GM12891 (cell line): ENCODE data around the gene CNGB1.

Source experiments
- PAX5 ChIP-seq: IDR thresholded peaks from 2 replicates; pipeline ENCODE4 v1.6.1; 2011; ENCODE audit warnings: low read length, moderate library complexity, mild to moderate bottlenecking; ENCODE audit not compliant: insufficient read depth, severe bottlenecking
- POLR2A ChIP-seq: IDR thresholded peaks from 2 replicates; pipeline ENCODE4 v1.6.1; 2011; ENCODE audit warnings: low read depth, low read length, control low read depth
- POLR2AphosphoS5 ChIP-seq: IDR thresholded peaks from 2 replicates; pipeline ENCODE4 v1.6.1; 2011; ENCODE audit warnings: low read depth, low read length, control low read depth

DNA sequence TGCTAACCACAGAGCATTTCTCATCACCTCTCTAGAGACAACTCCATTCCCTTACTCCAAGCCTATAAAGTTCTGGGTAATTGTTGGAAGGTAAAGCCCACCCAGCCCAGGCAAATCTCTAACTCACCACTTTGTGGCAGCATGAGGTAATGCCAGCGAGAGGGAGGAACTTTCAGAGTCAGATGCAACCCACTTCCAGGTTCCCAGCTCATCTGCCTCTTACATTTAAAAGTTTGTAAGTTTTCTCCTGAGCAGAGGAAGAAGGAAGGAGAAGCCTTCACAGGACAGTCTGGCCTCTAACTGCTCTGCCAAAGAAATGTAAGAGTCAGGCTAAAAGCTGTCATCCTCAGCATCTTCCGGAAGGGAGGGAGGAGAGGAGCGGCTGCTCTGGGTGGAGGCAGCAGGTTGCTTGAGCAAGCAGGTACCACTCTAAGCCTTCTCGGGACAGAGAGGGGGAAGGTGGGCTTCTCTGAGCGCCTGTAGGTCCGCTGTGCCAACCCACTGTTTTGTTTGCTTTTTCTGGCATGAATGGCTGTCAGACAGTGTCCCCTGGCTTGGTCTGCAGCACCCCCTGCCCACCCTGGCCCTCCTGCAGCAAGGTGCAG lies 28.5 kb upstream of the CNGB1 start:
- TF ChIP-seq PAX5: no peak
- TF ChIP-seq POLR2A: no peak
- TF ChIP-seq POLR2AphosphoS5: no peak
